Neuronal stem cell (in vitro differentiated cells): Measurements from ENCODE around the gene URB2.
A peak's percentile ranks its signal among the peaks of the same experiment; 100 is the strongest.

Experiments
- DNase-seq: peaks from one replicate; pipeline ENCODE4 v3.0.0-alpha.2; 2013; ENCODE audit warnings: low spot score
- H2AFZ ChIP-seq: one replicate; pipeline ENCODE4 v1.6.1; 2013; ENCODE audit warnings: mild to moderate bottlenecking, low read length, inconsistent platforms
- H2AK5ac ChIP-seq: 2 replicates; pipeline ENCODE4 v1.6.1; 2013; ENCODE audit warnings: low read depth, mild to moderate bottlenecking, inconsistent platforms, low read length, moderate library complexity, mixed read lengths
- H2BK120ac ChIP-seq: 2 replicates; pipeline ENCODE4 v1.6.1; 2013; ENCODE audit warnings: low read depth, mild to moderate bottlenecking, inconsistent platforms, low read length, moderate library complexity, mixed read lengths
- H2BK12ac ChIP-seq: one replicate; pipeline ENCODE4 v1.6.1; 2013; ENCODE audit warnings: low read length, inconsistent platforms
- H2BK15ac ChIP-seq: 2 replicates; pipeline ENCODE4 v1.6.1; 2013; ENCODE audit warnings: mild to moderate bottlenecking, low read length, inconsistent platforms, mixed read lengths
- H2BK5ac ChIP-seq: one replicate; pipeline ENCODE4 v1.6.1; 2013; ENCODE audit warnings: inconsistent platforms, mild to moderate bottlenecking, low read length, moderate library complexity
- H3K14ac ChIP-seq: one replicate; pipeline ENCODE4 v1.6.1; 2013; ENCODE audit warnings: low read length, inconsistent platforms
- H3K18ac ChIP-seq: 2 replicates; pipeline ENCODE4 v1.6.1; 2013; ENCODE audit warnings: low read length, inconsistent platforms
- H3K23ac ChIP-seq: 2 replicates; pipeline ENCODE4 v1.6.1; 2013; ENCODE audit warnings: low read depth, mild to moderate bottlenecking, mixed read lengths, low read length, inconsistent platforms; ENCODE audit not compliant: poor library complexity
- H3K27ac ChIP-seq: replicated peaks from 3 replicates; pipeline ENCODE4 v1.5.1; 2013; ENCODE audit warnings: low read length, inconsistent platforms
- H3K27me3 ChIP-seq, 3 experiments: 2 replicates each; pipeline ENCODE4 v1.6.1; 2013; ENCODE audit warnings: low read length in 3 of 3, mild to moderate bottlenecking in 2 of 3, inconsistent platforms in 1 of 3, low read depth in 1 of 3, mixed read lengths in 1 of 3, moderate library complexity in 1 of 3; ENCODE audit not compliant: control insufficient read depth in 3 of 3, insufficient read depth in 3 of 3
- H3K36me3 ChIP-seq, 2 donors: replicated peaks in 1 of 2; 2 replicates each; pipeline ENCODE4 v1.6.1; 2013; ENCODE audit warnings: low read length in 2 of 2; ENCODE audit not compliant: control insufficient read depth in 2 of 2, insufficient read depth in 2 of 2
- H3K4ac ChIP-seq: 2 replicates; pipeline ENCODE4 v1.6.1; 2013; ENCODE audit warnings: inconsistent platforms, mild to moderate bottlenecking, low read length, moderate library complexity
- H3K4me1 ChIP-seq, 2 donors: 1 replicate in 1 of 2; 2 replicates in 1 of 2; pipeline ENCODE4 v1.6.1; 2013; ENCODE audit warnings: low read length in 2 of 2, low read depth in 1 of 2; ENCODE audit not compliant: control insufficient read depth in 2 of 2, insufficient read depth in 1 of 2
- H3K4me2 ChIP-seq: one replicate; pipeline ENCODE4 v1.6.1; 2013; ENCODE audit warnings: mild to moderate bottlenecking, low read length, inconsistent platforms; ENCODE audit not compliant: insufficient read depth, poor library complexity, severe bottlenecking
- H3K4me3 ChIP-seq, 2 donors: 2 replicates each; pipeline ENCODE4 v1.5.1; 2013; ENCODE audit warnings: low read length in 2 of 2, mild to moderate bottlenecking in 2 of 2, inconsistent platforms in 1 of 2, moderate library complexity in 1 of 2
- H3K79me1 ChIP-seq: one replicate; pipeline ENCODE4 v1.6.1; 2013; ENCODE audit warnings: low read depth, mild to moderate bottlenecking, inconsistent platforms, low read length, moderate library complexity
- H3K9ac ChIP-seq: one replicate; pipeline ENCODE4 v1.6.1; 2013; ENCODE audit warnings: mild to moderate bottlenecking, low read depth, low read length, inconsistent platforms; ENCODE audit not compliant: poor library complexity
- H3K9me3 ChIP-seq, 2 donors: replicated peaks in 1 of 2; 2 replicates each; pipeline versions ENCODE3 to v1.6.1; 2013; ENCODE audit warnings: low read length in 2 of 2, mild to moderate bottlenecking in 2 of 2, inconsistent platforms in 1 of 2, low read depth in 1 of 2, mixed read lengths in 1 of 2, moderate library complexity in 1 of 2; ENCODE audit not compliant: control insufficient read depth in 2 of 2, insufficient read depth in 1 of 2
- H4K8ac ChIP-seq: one replicate; pipeline ENCODE4 v1.6.1; 2013; ENCODE audit warnings: low read depth, mild to moderate bottlenecking, inconsistent platforms, low read length, moderate library complexity
- H4K91ac ChIP-seq: one replicate; pipeline ENCODE4 v1.6.1; 2013; ENCODE audit warnings: low read length, low read depth, mild to moderate bottlenecking, inconsistent platforms; ENCODE audit not compliant: poor library complexity
- WGBS, 2 donors: extraction: QIAGEN DNeasy Blood & Tissue Kit; methylation state at CpG; one replicate each; pipeline ENCODE4 v1.1.7; 2013; ENCODE audit warnings: missing lambda C conversion rate in 2 of 2, mixed read lengths in 1 of 2; ENCODE audit not compliant: insufficient read length in 2 of 2, insufficient replicate concordance in 1 of 2; ENCODE audit errors: extremely low coverage in 2 of 2; 5-methylcytosine and 5-hydroxymethylcytosine counted together

Gene URB2

DNA sequence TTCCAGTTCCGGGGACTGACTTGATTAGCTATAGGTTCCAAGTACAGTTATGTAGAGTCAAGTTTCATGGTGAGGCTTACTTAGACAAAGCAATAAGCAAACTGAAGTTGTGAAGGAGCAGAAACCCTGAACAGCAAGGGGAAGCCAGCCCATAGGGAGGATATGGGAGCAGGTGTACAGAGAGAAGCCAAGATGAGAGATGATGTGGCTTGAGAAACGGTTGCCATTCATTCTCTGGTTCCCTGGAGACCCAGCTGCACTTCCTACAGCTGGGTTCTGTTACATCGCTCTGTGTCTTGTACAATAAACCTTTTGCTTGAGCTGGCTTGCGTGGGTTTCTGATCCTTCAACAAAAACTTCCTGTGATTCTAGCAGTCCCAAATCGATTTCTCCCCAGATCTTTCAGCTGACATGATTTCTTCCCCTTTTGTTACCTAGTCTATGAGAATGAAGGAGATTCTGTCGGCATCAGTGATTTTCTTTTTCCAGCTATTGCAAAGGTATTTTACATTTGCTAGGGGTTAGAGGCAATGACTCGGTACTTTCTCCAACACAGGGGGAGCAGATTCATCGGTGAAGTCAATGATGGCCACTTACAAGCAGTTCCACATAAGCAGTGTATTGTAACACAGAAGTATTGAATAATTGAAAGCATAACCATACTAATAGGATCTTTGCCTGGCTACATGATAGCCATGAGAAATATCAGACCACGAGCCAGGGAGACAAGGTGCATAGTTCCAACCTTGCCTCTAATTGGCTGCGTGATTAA is 67.3 kb downstream of the URB2 start:
- Histone ChIP-seq H3K9ac (no peak overlapping the region), H3K79me1 (no peaks in the 10 kb centered on the region), H2BK120ac (no peak overlapping the region), H2BK12ac (no peak overlapping the region), H2BK5ac (no peak overlapping the region), H2AK5ac (no peak overlapping the region), H3K4me1 (peaks cover 18 to 20% of the 10 kb centered on the region in 2 donors), H3K4ac (no peak overlapping the region), H2BK15ac (no peak overlapping the region), H3K9me3 (no peaks in the 10 kb centered on the region), H4K8ac (no peak overlapping the region), H3K14ac (no peak overlapping the region), H3K36me3 (no peaks in the 10 kb centered on the region), H3K18ac (no peak overlapping the region), H2AFZ (peak overlapping the region; percentile 87), H3K4me2 (no peak overlapping the region), H3K27ac (no peak overlapping the region), H3K23ac (no peak overlapping the region), H3K4me3 (no peak overlapping the region), H4K91ac (no peak overlapping the region), H3K27me3 (peaks cover 0 to 2% (median 0%) of the 10 kb centered on the region in 3 experiments)
- no CpG with 5 or more reads among the region's 10 CpGs for WGBS, 2 donors
- no peak for DNase-seq

DNA sequence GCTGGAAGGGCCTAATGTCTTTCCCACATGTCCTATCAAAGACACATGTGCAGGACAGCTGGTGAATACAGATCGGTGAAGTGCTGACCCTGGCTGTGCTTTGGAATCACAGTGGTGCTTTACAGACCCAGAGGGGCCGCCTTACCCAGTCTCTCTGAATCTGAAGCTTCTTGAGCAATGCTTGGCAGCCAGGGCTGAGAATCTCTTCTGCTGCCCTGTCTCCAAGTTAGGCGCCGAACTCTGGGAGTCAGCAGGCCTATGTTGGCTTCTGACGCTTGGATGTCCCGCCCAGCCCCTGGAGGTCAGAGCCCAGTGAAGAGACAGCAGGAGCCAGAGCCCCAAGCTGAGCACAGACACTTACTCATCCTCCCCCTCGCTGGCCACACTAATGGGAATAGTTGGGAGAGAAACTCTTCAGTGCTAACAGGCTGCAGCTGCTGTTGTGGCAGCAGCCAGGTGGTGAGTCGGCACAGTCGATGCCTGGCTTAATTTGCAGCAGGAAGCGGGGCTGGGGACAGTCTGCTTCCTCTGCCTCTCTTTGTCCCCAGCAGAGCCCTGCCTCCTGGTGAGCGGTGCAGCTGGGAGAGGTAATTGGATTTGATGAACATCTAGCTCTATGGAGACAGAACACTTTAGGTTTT is 68.1 kb downstream of the URB2 start:
- peaks cover 0 to 2% (median 0%) of the 10 kb centered on the region in 3 experiments for H3K27me3 ChIP-seq
- no peak overlapping the region for H2BK5ac ChIP-seq
- no peak overlapping the region for H4K91ac ChIP-seq
- no peak overlapping the region for H3K18ac ChIP-seq
- no peak overlapping the region for H2BK15ac ChIP-seq
- no peak overlapping the region for H4K8ac ChIP-seq
- no peak overlapping the region for H3K9ac ChIP-seq
- no CpG with 5 or more reads among the region's 11 CpGs for WGBS, 2 donors
- peak overlapping the region; percentile 25 for H3K23ac ChIP-seq
- H3K79me1 ChIP-seq: no peaks in the 10 kb centered on the region
- no peak overlapping the region for H3K4ac ChIP-seq
- H2AK5ac ChIP-seq: no peak overlapping the region
- DNase-seq: peak; percentile 42
- no peak overlapping the region for H2BK12ac ChIP-seq
- H3K4me2 ChIP-seq: no peak overlapping the region
- no peaks in the 10 kb centered on the region for H3K9me3 ChIP-seq
- peak overlapping the region; percentile 87 for H2AFZ ChIP-seq
- no peak overlapping the region for H3K4me3 ChIP-seq
- H3K27ac ChIP-seq: peak overlapping the region; percentile 37
- H3K14ac ChIP-seq: no peak overlapping the region
- H3K4me1 ChIP-seq: peaks cover 18 to 20% of the 10 kb centered on the region in 2 donors
- H2BK120ac ChIP-seq: no peak overlapping the region
- H3K36me3 ChIP-seq: no peaks in the 10 kb centered on the region

- no peak overlapping the region for H2BK12ac ChIP-seq
- H2BK120ac ChIP-seq: no peak overlapping the region
- H2AK5ac ChIP-seq: no peak overlapping the region
- H3K9ac ChIP-seq: no peak overlapping the region
- no peak overlapping the region for H3K14ac ChIP-seq
- no peak overlapping the region for H2BK15ac ChIP-seq
- H4K8ac ChIP-seq: no peak overlapping the region
- H3K9me3 ChIP-seq: no peaks in the 10 kb centered on the region
- H3K36me3 ChIP-seq: no peaks in the 10 kb centered on the region
- H3K4me1 ChIP-seq: peaks cover 18 to 20% of the 10 kb centered on the region in 2 donors
- WGBS, 2 donors: no CpG with 5 or more reads among the region's 5 CpGs
- H3K79me1 ChIP-seq: no peaks in the 10 kb centered on the region
- H3K18ac ChIP-seq: no peak overlapping the region
- no peak overlapping the region for H3K4me3 ChIP-seq
- no peak for DNase-seq
- H3K23ac ChIP-seq: no peak overlapping the region
- no peak overlapping the region for H2AFZ ChIP-seq
- H3K4me2 ChIP-seq: no peak overlapping the region
- no peak overlapping the region for H4K91ac ChIP-seq
- no peak overlapping the region for H3K4ac ChIP-seq
- H2BK5ac ChIP-seq: no peak overlapping the region
- peaks cover 0 to 2% (median 0%) of the 10 kb centered on the region in 3 experiments for H3K27me3 ChIP-seq
- H3K27ac ChIP-seq: no peak overlapping the region
Observed at GRCh38 chr1:229696385-229696784, 70.3 kb downstream of the URB2 start.

DNA sequence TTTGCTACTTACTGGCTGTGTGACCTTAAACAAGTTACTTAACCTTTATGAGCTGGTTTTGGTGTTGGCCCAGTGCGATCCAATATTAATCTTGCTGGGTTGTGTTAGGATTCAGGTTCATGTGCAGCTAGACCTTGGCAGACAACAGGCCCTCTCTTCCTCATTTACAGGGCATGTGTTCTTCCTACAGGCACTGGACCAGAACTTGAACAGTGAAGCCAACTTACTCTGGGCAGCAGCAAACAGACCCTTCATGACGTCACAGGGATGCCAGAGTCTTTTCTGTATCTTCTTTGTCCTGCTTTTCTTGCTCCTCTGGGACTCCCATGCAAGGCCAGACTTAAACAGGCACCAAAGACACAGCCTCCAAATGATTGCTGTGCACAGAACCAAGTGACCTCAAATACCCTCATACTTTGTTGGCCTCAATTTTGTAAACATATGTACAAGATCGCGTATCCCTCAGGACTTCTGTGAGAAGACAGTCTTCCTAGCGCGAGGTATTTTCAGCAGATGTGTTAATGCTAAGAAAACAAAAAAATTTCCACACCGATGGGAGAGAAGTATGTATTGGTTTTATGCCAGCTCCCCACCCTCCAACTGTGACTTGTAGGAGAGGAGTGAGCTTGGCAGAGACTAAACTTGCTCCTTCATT is 73.7 kb downstream of the URB2 start:
- Histone ChIP-seq H3K9ac (no peak overlapping the region), H2AFZ (no peak overlapping the region), H3K4me2 (no peak overlapping the region), H3K4me1 (peaks cover 5 to 11% of the 10 kb centered on the region in 2 donors), H2BK120ac (no peak overlapping the region), H3K4me3 (no peak overlapping the region), H4K91ac (no peak overlapping the region), H3K79me1 (no peaks in the 10 kb centered on the region), H3K27me3 (peaks cover 0 to 2% (median 0%) of the 10 kb centered on the region in 3 experiments), H4K8ac (no peak overlapping the region), H3K27ac (no peak overlapping the region), H2BK12ac (no peak overlapping the region), H3K14ac (no peak overlapping the region), H3K4ac (no peak overlapping the region), H2AK5ac (no peak overlapping the region), H3K9me3 (no peaks in the 10 kb centered on the region), H3K23ac (no peak overlapping the region), H2BK15ac (no peak overlapping the region), H3K36me3 (no peaks in the 10 kb centered on the region), H3K18ac (no peak overlapping the region), H2BK5ac (no peak overlapping the region)
- DNase-seq: no peak
- WGBS, 2 donors: no CpG with 5 or more reads among the region's 7 CpGs
